GM18858 (cell line): Measurements from ENCODE around the gene SMG5.
"Not testable (repeated sequence)": the region's sequence is repeated elsewhere in the genome, so short reads cannot be mapped to it uniquely, and the experiment has no call there.

Experiments
- ATAC-seq: cut with Tn5 transposase; IDR thresholded peaks from one replicate; pipeline ENCODE4 v1.9.1; 2021; ENCODE audit not compliant: unreplicated experiment

SMG5 gene

GRCh38 chr1:156216361-156217086 is 66.1 kb downstream of the SMG5 start:
- not testable (repeated sequence) for ATAC-seq

GRCh38 chr1:156214024-156214748 is 68.4 kb downstream of the SMG5 start:
- no peak for ATAC-seq

- peak; percentile 3 for ATAC-seq
Observed at GRCh38 chr1:156213644-156213966, 69.0 kb downstream of the SMG5 start.

GRCh38 chr1:156212833-156213643 is 69.6 kb downstream of the SMG5 start, which contains the start of gene PMF1:
Gene PMF1 (plus strand): TSS chr1:156213007. CDS start chr1:156213016, 9 bp downstream.
- ATAC-seq, result peak; percentile 63

- no peak for ATAC-seq
Observed at GRCh38 chr1:156212130-156212529, 70.5 kb downstream of the SMG5 start.

GRCh38 chr1:156211243-156211642 is 71.4 kb downstream of the SMG5 start:
- no peak for ATAC-seq

- ATAC-seq, result no peak
Observed at GRCh38 chr1:156204686-156205085, 77.9 kb downstream of the SMG5 start.

GRCh38 chr1:156203331-156203730 is 79.3 kb downstream of the SMG5 start:
- no peak for ATAC-seq

GRCh38 chr1:156200044-156200443 is 82.6 kb downstream of the SMG5 start:
- ATAC-seq, result no peak
